SK-N-SH treated with all-trans-retinoic acid at 6 μM for 48 hours (cell line): Measurements from ENCODE around the gene ARHGEF6.

Experiments used
- ATAC-seq: fragments of 200-7000 bp; cut with Tn5 transposase; 3 replicates; pipeline ENCODE4 v1.9.1; 2020; ENCODE audit warnings: mild to moderate bottlenecking, moderate library complexity
- ARNTL ChIP-seq: fragments of 450-650 bp; formaldehyde crosslinking; IDR thresholded peaks from 2 replicates; pipeline ENCODE4 v1.5.0; 2020; ENCODE audit warnings: low read depth, mild to moderate bottlenecking, moderate library complexity, borderline replicate concordance
- BACH2 ChIP-seq: fragments of 250-450 bp; sonication (Bioruptor Pico); IDR thresholded peaks from 2 replicates; pipeline ENCODE4 v1.9.0; 2021; ENCODE audit warnings: mild to moderate bottlenecking, borderline replicate concordance
- CREB5 ChIP-seq: fragments of 250-450 bp; sonication (Bioruptor Pico); IDR thresholded peaks from 2 replicates; pipeline ENCODE4 v1.5.1; 2020; ENCODE audit warnings: low read depth, mild to moderate bottlenecking, moderate library complexity
- CSDC2 ChIP-seq: fragments of 250-450 bp; sonication (Bioruptor Pico); IDR thresholded peaks from 2 replicates; pipeline ENCODE4 v1.5.0; 2020; ENCODE audit warnings: mild to moderate bottlenecking, moderate library complexity
- CSRNP3 ChIP-seq: fragments of 250-450 bp; sonication (Bioruptor Pico); IDR thresholded peaks from 2 replicates; pipeline ENCODE4 v1.5.1; 2021; ENCODE audit warnings: mild to moderate bottlenecking, moderate library complexity
- ESRRG ChIP-seq: fragments of 250-450 bp; sonication (Bioruptor Pico); IDR thresholded peaks from 2 replicates; pipeline ENCODE4 v1.6.1; 2021; ENCODE audit warnings: mild to moderate bottlenecking
- GLIS3 ChIP-seq: fragments of 250-450 bp; sonication (Bioruptor Pico); IDR thresholded peaks from 2 replicates; pipeline ENCODE4 v1.5.0; 2020; ENCODE audit warnings: mild to moderate bottlenecking, moderate library complexity
- ISL1 ChIP-seq: fragments of 250-450 bp; sonication (Bioruptor Pico); IDR thresholded peaks from 2 replicates; pipeline ENCODE4 v2.1.2; 2022; ENCODE audit warnings: mild to moderate bottlenecking, moderate library complexity
- OSR1 ChIP-seq: fragments of 250-450 bp; sonication (Bioruptor Pico); IDR thresholded peaks from 2 replicates; pipeline ENCODE4 v1.8.0; 2022; ENCODE audit warnings: moderate library complexity, mild to moderate bottlenecking, inconsistent platforms
- PATZ1 ChIP-seq: fragments of 250-450 bp; sonication (Bioruptor Pico); IDR thresholded peaks from 2 replicates; pipeline ENCODE4 v1.8.0; 2020; ENCODE audit warnings: mild to moderate bottlenecking, moderate library complexity, borderline replicate concordance
- PPARA ChIP-seq: fragments of 250-450 bp; sonication (Bioruptor Pico); IDR thresholded peaks from 2 replicates; pipeline ENCODE4 v1.5.0; 2020; ENCODE audit warnings: mild to moderate bottlenecking, borderline replicate concordance
- RARB ChIP-seq: fragments of 250-450 bp; sonication (Bioruptor Pico); IDR thresholded peaks from 2 replicates; pipeline ENCODE4 v1.8.0; 2021; ENCODE audit warnings: mild to moderate bottlenecking, moderate library complexity
- SNAI2 ChIP-seq: fragments of 250-450 bp; sonication (Bioruptor Pico); IDR thresholded peaks from 2 replicates; pipeline ENCODE4 v1.5.0; 2020; ENCODE audit warnings: mild to moderate bottlenecking, moderate library complexity
- TCF4 ChIP-seq: fragments of 250-450 bp; sonication (Bioruptor Pico); IDR thresholded peaks from 2 replicates; pipeline ENCODE4 v1.8.0; 2021; ENCODE audit warnings: mild to moderate bottlenecking, moderate library complexity, borderline replicate concordance
- TOX ChIP-seq: fragments of 250-450 bp; sonication (Bioruptor Pico); IDR thresholded peaks from 2 replicates; pipeline ENCODE4 v1.8.0; 2021; ENCODE audit warnings: mild to moderate bottlenecking, moderate library complexity, borderline replicate concordance
- ZC3H10 ChIP-seq: fragments of 250-450 bp; sonication (Bioruptor Pico); IDR thresholded peaks from 2 replicates; pipeline ENCODE4 v1.5.1; 2021; ENCODE audit warnings: mild to moderate bottlenecking, moderate library complexity
- ZFP3 ChIP-seq: fragments of 250-450 bp; sonication (Bioruptor Pico); IDR thresholded peaks from 2 replicates; pipeline ENCODE4 v1.5.0; 2020; ENCODE audit warnings: mild to moderate bottlenecking, moderate library complexity
- ZFP30 ChIP-seq: fragments of 450-650 bp; formaldehyde crosslinking; IDR thresholded peaks from 2 replicates; pipeline ENCODE4 v1.5.0; 2022; ENCODE audit warnings: mild to moderate bottlenecking, moderate library complexity
- ZNF70 ChIP-seq: fragments of 450-650 bp; formaldehyde crosslinking; IDR thresholded peaks from 2 replicates; pipeline ENCODE4 v1.5.0; 2020; ENCODE audit warnings: mild to moderate bottlenecking, moderate library complexity
- ZNF8 ChIP-seq: fragments of 450-650 bp; formaldehyde crosslinking; IDR thresholded peaks from 2 replicates; pipeline ENCODE4 v1.5.0; 2020; ENCODE audit warnings: mild to moderate bottlenecking, moderate library complexity

Gene ARHGEF6

GRCh38 chrX:136666088-136666487 is 114.6 kb downstream of the ARHGEF6 start (continued):
- TF ChIP-seq CREB5 = no peak
- TF ChIP-seq, all 23 proteins: peak for 0

GRCh38 chrX:136665258-136665900 is 115.4 kb downstream of the ARHGEF6 start:
- no peak for ATAC-seq

GRCh38 chrX:136662976-136663375 is 117.8 kb downstream of the ARHGEF6 start:
- ATAC-seq = no peak
- no peak for TF ChIP-seq BACH2 (CRISPR knock-in tag)
- TF ChIP-seq ZNF70 (CRISPR knock-in tag) = no peak
- no peak for TF ChIP-seq SNAI2
- TF ChIP-seq RARB = no peak
- TF ChIP-seq OSR1 (CRISPR knock-in tag) = no peak
- no peak for TF ChIP-seq TCF4 (CRISPR knock-in tag)
- TF ChIP-seq ZFP3 (CRISPR knock-in tag) = no peak
- no peak for TF ChIP-seq ESRRG
- no peak for TF ChIP-seq ZFP30 (CRISPR knock-in tag)
- no peak for TF ChIP-seq ARNTL
- TF ChIP-seq GLIS3 (CRISPR knock-in tag) = no peak
- TF ChIP-seq, all 23 proteins: peak for 0

More at GRCh38 chrX:136665258-136665900, 115.4 kb downstream of the ARHGEF6 start:
- no peak for TF ChIP-seq TOX (CRISPR knock-in tag)
- no peak for TF ChIP-seq ZC3H10 (CRISPR knock-in tag)
- TF ChIP-seq ZFP30 (CRISPR knock-in tag) = no peak
- TF ChIP-seq OSR1 (CRISPR knock-in tag) = no peak
- no peak for TF ChIP-seq ZFP3 (CRISPR knock-in tag)
- TF ChIP-seq ZNF70 (CRISPR knock-in tag) = no peak
- no peak for TF ChIP-seq ESRRG

GRCh38 chrX:136662104-136662503 is 118.6 kb downstream of the ARHGEF6 start:
- ATAC-seq = no peak
- TF ChIP-seq PPARA (no peak), CREB5 (no peak), ISL1 (no peak), SNAI2 (no peak), ZFP30 (CRISPR knock-in tag) (no peak), OSR1 (CRISPR knock-in tag) (no peak), CSRNP3 (CRISPR knock-in tag) (no peak), GLIS3 (CRISPR knock-in tag) (no peak), TOX (CRISPR knock-in tag) (no peak), PATZ1 (no peak), ZNF8 (CRISPR knock-in tag) (no peak), TCF4 (CRISPR knock-in tag) (no peak), CSDC2 (CRISPR knock-in tag) (no peak)

- no peak for TF ChIP-seq GLIS3 (CRISPR knock-in tag)
- no peak for ATAC-seq
Observed at GRCh38 chrX:136660896-136661295, 119.8 kb downstream of the ARHGEF6 start.

- ATAC-seq = no peak
- TF ChIP-seq GLIS3 (CRISPR knock-in tag) (no peak), CSDC2 (CRISPR knock-in tag) (no peak), ARNTL (no peak), ZFP3 (CRISPR knock-in tag) (no peak), BACH2 (CRISPR knock-in tag) (no peak), TCF4 (CRISPR knock-in tag) (no peak), RARB (no peak), PATZ1 (no peak), ZC3H10 (CRISPR knock-in tag) (no peak), ESRRG (no peak), ISL1 (no peak), CREB5 (no peak), SNAI2 (no peak), PPARA (no peak), CSRNP3 (CRISPR knock-in tag) (no peak), TOX (CRISPR knock-in tag) (no peak)
Observed at GRCh38 chrX:136659174-136659573, 121.6 kb downstream of the ARHGEF6 start.
